ENCODE measurements around the gene FTSJ1. TPM values are rescaled to one million over a fixed set of nuclear protein-coding genes. Genes with fewer than 3 reads are reported as not detected.

FTSJ1 gene
- total RNA-seq, 4 donors from 2014 or later = 46.1 to 81.3 (median 51.0) TPM

- DNase-seq (ENCODE audit: low spot score in 2 of 2) = no peak
- TF ChIP-seq EP300 (IDR thresholded peaks at IDR 0.05) = no peak
- TF ChIP-seq POLR2A (IDR thresholded peaks at IDR 0.05) = no peak
- no peak for TF ChIP-seq CTCF (IDR thresholded peaks at IDR 0.05)
- H3K27ac ChIP-seq = no peak overlapping the region
- H3K4me1 ChIP-seq = no peaks in the 10 kb centered on the region
- no peaks in the 10 kb centered on the region for H3K27me3 ChIP-seq
- no peaks in the 10 kb centered on the region for H3K9me3 ChIP-seq
- H3K4me3 ChIP-seq = no peak overlapping the region
- H3K36me3 ChIP-seq = peaks cover 0 to 11% (median 0%) of the 10 kb centered on the region in 3 donors
- 75 to 88% methylated on average over 2 of the region's 2 CpGs for WGBS, 2 donors
These were observed 13.9 kb downstream of the FTSJ1 start for GRCh38 chrX:48489892-48490291.

- Histone ChIP-seq H3K4me1 (no peaks in the 10 kb centered on the region), H3K9me3 (no peaks in the 10 kb centered on the region), H3K4me3 (no peak overlapping the region), H3K27ac (no peak overlapping the region), H3K36me3 (peaks cover 0 to 8% (median 0%) of the 10 kb centered on the region in 3 donors), H3K27me3 (no peaks in the 10 kb centered on the region)
- 71 to 77% methylated on average over 6 to 8 of the region's 8 CpGs for WGBS, 2 donors
- TF ChIP-seq CTCF (IDR thresholded peaks at IDR 0.05) (no peak), POLR2A (IDR thresholded peaks at IDR 0.05) (no peak), EP300 (IDR thresholded peaks at IDR 0.05) (no peak)
- DNase-seq (ENCODE audit: low spot score in 2 of 2) = no peak
These were observed 14.7 kb downstream of the FTSJ1 start for GRCh38 chrX:48490661-48491060.

- Histone ChIP-seq H3K4me1 (no peaks in the 10 kb centered on the region), H3K4me3 (no peak overlapping the region), H3K27ac (no peak overlapping the region), H3K27me3 (no peaks in the 10 kb centered on the region), H3K36me3 (peaks cover 0 to 4% (median 0%) of the 10 kb centered on the region in 3 donors), H3K9me3 (no peaks in the 10 kb centered on the region)
- 80 to 93% methylated on average over 9 of the region's 9 CpGs for WGBS, 2 donors
- TF ChIP-seq POLR2A (IDR thresholded peaks at IDR 0.05) = no peak
- no peak for TF ChIP-seq CTCF (IDR thresholded peaks at IDR 0.05)
- no peak for TF ChIP-seq EP300 (IDR thresholded peaks at IDR 0.05)
- DNase-seq (ENCODE audit: low spot score in 2 of 2) = no peak
These were observed 15.8 kb downstream of the FTSJ1 start for GRCh38 chrX:48491809-48492208.

GRCh38 chrX:48492293-48492910, 16.4 kb downstream of the FTSJ1 start:
- no peaks in the 10 kb centered on the region for H3K9me3 ChIP-seq
- H3K27me3 ChIP-seq = no peaks in the 10 kb centered on the region
- 48 to 73% methylated on average over 4 to 7 of the region's 7 CpGs for WGBS, 2 donors
- DNase-seq (ENCODE audit: low spot score in 2 of 2) = no peak
- no peak overlapping the region for H3K27ac ChIP-seq
- H3K36me3 ChIP-seq = no peaks in the 10 kb centered on the region
- TF ChIP-seq CTCF (IDR thresholded peaks at IDR 0.05) (no peak), POLR2A (IDR thresholded peaks at IDR 0.05) (no peak), EP300 (IDR thresholded peaks at IDR 0.05) (no peak)
- H3K4me1 ChIP-seq = no peaks in the 10 kb centered on the region
- no peak overlapping the region for H3K4me3 ChIP-seq

GRCh38 chrX:48493890-48494364, 17.9 kb downstream of the FTSJ1 start:
- Histone ChIP-seq H3K36me3 (no peaks in the 10 kb centered on the region), H3K4me1 (no peaks in the 10 kb centered on the region), H3K27me3 (no peaks in the 10 kb centered on the region), H3K4me3 (no peak overlapping the region), H3K9me3 (no peaks in the 10 kb centered on the region), H3K27ac (no peak overlapping the region)
- 20 to 35% methylated on average over 4 to 10 of the region's 10 CpGs for WGBS, 2 donors
- TF ChIP-seq CTCF (IDR thresholded peaks at IDR 0.05) = no peak
- TF ChIP-seq POLR2A (IDR thresholded peaks at IDR 0.05) = no peak
- TF ChIP-seq EP300 (IDR thresholded peaks at IDR 0.05) = no peak
- no peak for DNase-seq (ENCODE audit: low spot score in 2 of 2)
